H1 (cell line): ENCODE data around the gene NPHP3. TPM values are rescaled to one million over a fixed set of nuclear protein-coding genes. Genes with fewer than 3 reads are reported as not detected.

ENCODE experiments used
- CTCF ChIA-PET: fragments of 300-600 bp; sonication (Branson Sonifier 250); formaldehyde crosslinking; loops from one replicate; lab custom pipeline; 2021; ENCODE audit not compliant: partially characterized antibody; lab: Charles Lee
- POLR2A ChIA-PET: fragments of 300-600 bp; sonication (Branson Sonifier 250); formaldehyde crosslinking; loops from one replicate; lab custom pipeline; 2021; ENCODE audit warnings: inconsistent platforms; ENCODE audit not compliant: partially characterized antibody; lab: Charles Lee
- DNase-seq, 2 experiments: peaks; one replicate each; pipeline versions ENCODE4 v3.0.0 to v3.0.0-alpha.2; 2010 to 2022; ENCODE audit warnings: low spot score in 2 of 2, low read depth in 1 of 2, mixed read lengths in 1 of 2
- FAIRE-seq: peaks from 2 replicates; lab custom pipeline; 2011; peaks lifted over from hg19 to GRCh38; lab: Jason Lieb, UNC
- H2AFZ ChIP-seq: 2 replicates; pipeline ENCODE4 v1.8.1; 2012; ENCODE audit warnings: low read length, inconsistent platforms
- H2AK5ac ChIP-seq: 2 replicates; pipeline ENCODE4 v1.6.1; 2013; ENCODE audit warnings: low read depth, low read length
- H2BK120ac ChIP-seq: replicated peaks from 2 replicates; pipeline ENCODE3; 2013; ENCODE audit warnings: low read depth, low read length, inconsistent platforms
- H2BK12ac ChIP-seq: 2 replicates; pipeline ENCODE4 v1.6.1; 2013; ENCODE audit warnings: low read depth, low read length
- H2BK15ac ChIP-seq: 2 replicates; pipeline ENCODE4 v1.6.1; 2013; ENCODE audit warnings: low read length
- H2BK20ac ChIP-seq: 2 replicates; pipeline ENCODE4 v1.6.1; 2013; ENCODE audit warnings: low read length
- H2BK5ac ChIP-seq: 2 replicates; pipeline ENCODE4 v1.6.1; 2013; ENCODE audit warnings: low read depth, low read length
- H3K14ac ChIP-seq: 2 replicates; pipeline ENCODE4 v1.6.1; 2013; ENCODE audit warnings: inconsistent platforms; ENCODE audit not compliant: insufficient read length
- H3K18ac ChIP-seq: 2 replicates; pipeline ENCODE4 v1.6.1; 2013; ENCODE audit warnings: low read length; ENCODE audit errors: extremely low read depth
- H3K23ac ChIP-seq: 2 replicates; pipeline ENCODE4 v1.6.1; 2013; ENCODE audit warnings: inconsistent platforms; ENCODE audit not compliant: insufficient read length
- H3K23me2 ChIP-seq: 2 replicates; pipeline ENCODE4 v1.6.1; 2013; ENCODE audit warnings: low read depth, low read length
- H3K27ac ChIP-seq: 2 replicates; pipeline ENCODE4 v1.6.1; 2011; ENCODE audit warnings: low read depth, low read length, inconsistent platforms
- H3K27me3 ChIP-seq, 4 experiments: replicated peaks in 1 of 4; 1 replicate in 1 of 4; 2 replicates in 3 of 4; pipeline versions ENCODE4 v1.6.1 to v1.8.1; 2011 to 2013; ENCODE audit warnings: low read length in 3 of 4, mild to moderate bottlenecking in 3 of 4, inconsistent platforms in 2 of 4, mixed read lengths in 2 of 4, moderate library complexity in 1 of 4; ENCODE audit not compliant: control insufficient read depth in 3 of 4, insufficient read depth in 3 of 4; ENCODE audit errors: extremely low read depth in 1 of 4
- H3K36me3 ChIP-seq, 4 experiments: 2 replicates each; pipeline versions ENCODE4 v1.6.1 to v1.8.1; 2011 to 2013; ENCODE audit warnings: mild to moderate bottlenecking in 4 of 4, low read length in 3 of 4, moderate library complexity in 2 of 4, control low read depth in 1 of 4, inconsistent platforms in 1 of 4; ENCODE audit not compliant: insufficient read depth in 4 of 4, control insufficient read depth in 2 of 4
- H3K4ac ChIP-seq: replicated peaks from 2 replicates; pipeline ENCODE3; 2013; ENCODE audit warnings: low read length, low read depth, mixed read lengths, inconsistent platforms; ENCODE audit not compliant: insufficient read length
- H3K4me1 ChIP-seq, 4 experiments: replicated peaks in 1 of 4; 1 replicate in 1 of 4; 2 replicates in 3 of 4; pipeline versions ENCODE4 v1.6.1 to v1.8.1; 2011 to 2013; ENCODE audit warnings: low read length in 3 of 4, inconsistent platforms in 2 of 4, mixed read lengths in 1 of 4; ENCODE audit not compliant: insufficient read depth in 4 of 4, control insufficient read depth in 3 of 4
- H3K4me2 ChIP-seq, 2 experiments: 2 replicates each; pipeline versions ENCODE4 v1.6.1 to v1.8.1; 2011 to 2013; ENCODE audit warnings: low read depth in 2 of 2, low read length in 2 of 2, control low read depth in 1 of 2, inconsistent platforms in 1 of 2, mild to moderate bottlenecking in 1 of 2; ENCODE audit not compliant: insufficient read depth in 1 of 2
- H3K4me3 ChIP-seq, 4 experiments: fragments of 200-600, 300-600 bp in 1 of 4; sonication (generic), shearing (Covaris generic), sonication (Bioruptor Twin) in 1 of 4; 2 replicates each; pipeline versions ENCODE4 v1.5.1 to v1.8.1; 2011 to 2016; ENCODE audit warnings: low read length in 4 of 4, low read depth in 3 of 4, control low read depth in 2 of 4, inconsistent platforms in 2 of 4, mild to moderate bottlenecking in 2 of 4, mixed read lengths in 1 of 4, moderate library complexity in 1 of 4; ENCODE audit not compliant: insufficient read depth in 2 of 4; ENCODE audit errors: extremely low read depth in 1 of 4
- H3K56ac ChIP-seq: replicated peaks from 2 replicates; pipeline ENCODE3; 2013; ENCODE audit warnings: low read depth, mild to moderate bottlenecking, mixed read lengths, low read length, inconsistent platforms; ENCODE audit not compliant: insufficient read length
- H3K79me1 ChIP-seq: 2 replicates; pipeline ENCODE4 v1.6.1; 2013; ENCODE audit warnings: low read depth, low read length, control low read depth
- H3K79me2 ChIP-seq, 2 experiments: 2 replicates each; pipeline versions ENCODE4 v1.6.1 to v1.8.1; 2012 to 2013; ENCODE audit warnings: low read length in 2 of 2, mild to moderate bottlenecking in 2 of 2, inconsistent platforms in 1 of 2; ENCODE audit not compliant: insufficient read depth in 2 of 2, control insufficient read depth in 1 of 2
- H3K9ac ChIP-seq, 4 experiments: replicated peaks in 1 of 4; 1 replicate in 1 of 4; 2 replicates in 3 of 4; pipeline versions ENCODE4 v1.6.1 to v1.8.1; 2011 to 2013; ENCODE audit warnings: low read depth in 3 of 4, low read length in 3 of 4, control low read depth in 2 of 4, mild to moderate bottlenecking in 2 of 4, moderate library complexity in 2 of 4, inconsistent platforms in 1 of 4; ENCODE audit errors: extremely low read depth in 1 of 4
- H3K9me3 ChIP-seq, 2 experiments: 2 replicates each; pipeline versions ENCODE4 v1.6.1 to v1.8.1; 2012 to 2013; ENCODE audit warnings: mild to moderate bottlenecking in 2 of 2, moderate library complexity in 2 of 2, control low read depth in 1 of 2, inconsistent platforms in 1 of 2, low read depth in 1 of 2, low read length in 1 of 2, mixed read lengths in 1 of 2; ENCODE audit not compliant: insufficient read depth in 2 of 2
- H4K20me1 ChIP-seq, 2 experiments: replicated peaks in 1 of 2; 2 replicates each; pipeline versions ENCODE3 to v1.8.1; 2011 to 2013; ENCODE audit warnings: inconsistent platforms in 2 of 2, low read length in 2 of 2, mild to moderate bottlenecking in 1 of 2; ENCODE audit not compliant: insufficient read depth in 2 of 2, control insufficient read depth in 1 of 2
- H4K5ac ChIP-seq: 2 replicates; pipeline ENCODE4 v1.6.1; 2013; ENCODE audit warnings: low read length, low read depth, mixed read lengths, inconsistent platforms; ENCODE audit not compliant: insufficient read length
- H4K8ac ChIP-seq: 2 replicates; pipeline ENCODE4 v1.8.0; 2013; ENCODE audit warnings: mild to moderate bottlenecking, moderate library complexity, low read length, inconsistent platforms; ENCODE audit not compliant: insufficient read depth; ENCODE audit errors: extremely low read depth
- H4K91ac ChIP-seq: replicated peaks from 2 replicates; pipeline ENCODE3; 2013; ENCODE audit warnings: low read length, mixed read lengths, inconsistent platforms; ENCODE audit not compliant: insufficient read length
- ATF3 ChIP-seq: IDR thresholded peaks from 2 replicates; pipeline ENCODE4 v1.6.1; 2011; ENCODE audit warnings: low read depth, mild to moderate bottlenecking, low read length; ENCODE audit not compliant: insufficient read depth
- BRCA1 ChIP-seq: IDR thresholded peaks from 2 replicates; pipeline ENCODE4 v1.6.1; 2012; ENCODE audit warnings: low read depth, low read length, improper control_type of control experiment
- CHD2 ChIP-seq: IDR thresholded peaks from 2 replicates; pipeline ENCODE4 v1.6.1; 2012; ENCODE audit warnings: low read length, improper control_type of control experiment
- KDM4A ChIP-seq: IDR thresholded peaks from one replicate; pipeline ENCODE4 v1.7.1; 2012; ENCODE audit warnings: low read depth, mild to moderate bottlenecking, moderate library complexity, low read length, inconsistent platforms; ENCODE audit not compliant: severe bottlenecking
- KDM5A ChIP-seq: fragments of 200-600 bp; IDR thresholded peaks from 2 replicates; pipeline ENCODE4 v1.7.1; 2012; ENCODE audit warnings: mild to moderate bottlenecking, low read length, inconsistent platforms, mixed read lengths
- PHF8 ChIP-seq: fragments of 200-600 bp; sonication (generic); conservative IDR thresholded peaks from 2 replicates; pipeline ENCODE4 v1.7.1; 2012; ENCODE audit warnings: low read depth, mild to moderate bottlenecking, inconsistent platforms, low read length, moderate library complexity
- POLR2AphosphoS5 ChIP-seq: IDR thresholded peaks from 2 replicates; pipeline ENCODE4 v1.6.1; 2011; ENCODE audit warnings: low read depth, low read length
- RXRA ChIP-seq: IDR thresholded peaks from 2 replicates; pipeline ENCODE4 v1.6.1; 2011; ENCODE audit warnings: low read depth, mild to moderate bottlenecking, low read length, moderate library complexity; ENCODE audit not compliant: insufficient read depth
- SIRT6 ChIP-seq: IDR thresholded peaks from one replicate; pipeline ENCODE4 v1.7.1; 2012; ENCODE audit warnings: low read length, inconsistent platforms
- SIX5 ChIP-seq: IDR thresholded peaks from 2 replicates; pipeline ENCODE4 v1.6.1; 2011; ENCODE audit warnings: mild to moderate bottlenecking, low read depth, low read length
- SP1 ChIP-seq: IDR thresholded peaks from 2 replicates; pipeline ENCODE4 v1.6.1; 2011; ENCODE audit warnings: low read depth, low read length
- SP2 ChIP-seq: IDR thresholded peaks from 2 replicates; pipeline ENCODE4 v1.6.1; 2012; ENCODE audit warnings: mild to moderate bottlenecking, low read length, inconsistent platforms
- SUZ12 ChIP-seq: fragments of 200-600 bp; sonication (generic); IDR thresholded peaks from 2 replicates; pipeline ENCODE4 v1.6.1; 2012; ENCODE audit warnings: mild to moderate bottlenecking, inconsistent platforms, low read length, moderate library complexity, mixed read lengths
- WGBS, 2 experiments: shearing (Covaris generic) in 1 of 2; methylation state at CpG; one replicate each; pipeline versions ENCODE4 v1.1.6 to v1.1.7; 2013 to 2015; ENCODE audit warnings: low lambda C conversion rate in 2 of 2, mixed read lengths in 2 of 2, inconsistent platforms in 1 of 2, low coverage in 1 of 2, missing lambda C conversion rate in 1 of 2; ENCODE audit not compliant: insufficient replicate concordance in 2 of 2, insufficient coverage in 1 of 2, insufficient read length in 1 of 2; ENCODE audit errors: extremely low coverage in 1 of 2, missing lambda C conversion rate in 1 of 2; 5-methylcytosine and 5-hydroxymethylcytosine counted together
- polyA plus RNA-seq, 7 experiments: library from polyadenylated mRNA; depleted of rRNA in 3 of 7; stranded (reverse) in 5 of 7; unstranded in 2 of 7; fragments of >200 nt in 5 of 7; fragments of 200-250 nt in 2 of 7; gene quantifications; 1 replicate in 5 of 7; 2 replicates in 1 of 7; 4 replicates in 1 of 7; pipeline versions ENCODE4 v1.2.1 to v1.2.3, GENCODE V29; 2011 to 2013; ENCODE audit warnings: missing spikeins in 2 of 7, mixed read lengths in 2 of 7
- total RNA-seq: library from RNA; stranded (reverse); fragmentation: NEBNext Ultra II Directional; extraction: Animal tissue kit (Norgen Biotek cat#: 25700); gene quantifications from 2 replicates; pipeline ENCODE4 v1.2.1, GENCODE V29; 2021
- TF ChIP-seq, protein P1 (sequence below): IDR thresholded peaks from 2 replicates; pipeline ENCODE4 v1.6.1; 2012; ENCODE audit warnings: low read length, inconsistent platforms

Gene NPHP3
- total and polyA plus RNA-seq, 2 of the 8 experiments (the other 6 are each of a cell fraction or from before 2014, with no cell fraction given): 6.8 to 14.8 TPM

- H3K36me3 ChIP-seq: peaks cover 0 to 27% (median 2%) of the 10 kb centered on the region in 4 experiments; a peak in 6 of 8 replicates
- no peak for TF ChIP-seq KDM5A
- TF ChIP-seq SP1: no peak
- no peak for TF ChIP-seq SIRT6
- TF ChIP-seq SP2: no peak
- TF ChIP-seq POLR2AphosphoS5: no peak
- TF ChIP-seq CHD2: no peak
- TF ChIP-seq KDM4A: no peak
- TF ChIP-seq BRCA1: no peak
- TF ChIP-seq PHF8: no peak
- TF ChIP-seq SUZ12: no peak
- TF ChIP-seq, protein P1, sequence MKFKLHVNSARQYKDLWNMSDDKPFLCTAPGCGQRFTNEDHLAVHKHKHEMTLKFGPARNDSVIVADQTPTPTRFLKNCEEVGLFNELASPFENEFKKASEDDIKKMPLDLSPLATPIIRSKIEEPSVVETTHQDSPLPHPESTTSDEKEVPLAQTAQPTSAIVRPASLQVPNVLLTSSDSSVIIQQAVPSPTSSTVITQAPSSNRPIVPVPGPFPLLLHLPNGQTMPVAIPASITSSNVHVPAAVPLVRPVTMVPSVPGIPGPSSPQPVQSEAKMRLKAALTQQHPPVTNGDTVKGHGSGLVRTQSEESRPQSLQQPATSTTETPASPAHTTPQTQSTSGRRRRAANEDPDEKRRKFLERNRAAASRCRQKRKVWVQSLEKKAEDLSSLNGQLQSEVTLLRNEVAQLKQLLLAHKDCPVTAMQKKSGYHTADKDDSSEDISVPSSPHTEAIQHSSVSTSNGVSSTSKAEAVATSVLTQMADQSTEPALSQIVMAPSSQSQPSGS: no peak
- no peak for TF ChIP-seq RXRA
- TF ChIP-seq SIX5: no peak
- TF ChIP-seq ATF3: no peak
Observed at GRCh38 chr3:132709761-132710160, 12.4 kb downstream of the NPHP3 start.

More at GRCh38 chr3:132709761-132710160, 12.4 kb downstream of the NPHP3 start:
- no peak overlapping the region for H3K9ac ChIP-seq
- no peak overlapping the region for H2BK120ac ChIP-seq
- no peaks in the 10 kb centered on the region for H3K79me1 ChIP-seq
- FAIRE-seq (no peak), DNase-seq (no peak)
- WGBS, 2 experiments: 85% methylated on average over 5 of the region's 5 CpGs; no CpG with 5 or more reads in 1 of the 2 experiments
- no peak overlapping the region for H4K5ac ChIP-seq
- ChIA-PET POLR2A (no interaction called here), CTCF (interaction anchor here (1.2 kb wide), 1 partner anchor 28 kb away, joined by 3 read pairs; no protein-coding TSS in a partner anchor)
- no peak overlapping the region for H3K4me3 ChIP-seq
- no peak overlapping the region for H2AFZ ChIP-seq
- no peak overlapping the region for H3K27ac ChIP-seq
- H3K23me2 ChIP-seq: no peaks in the 10 kb centered on the region
- no peaks in the 10 kb centered on the region for H3K79me2 ChIP-seq
- no peak overlapping the region for H3K23ac ChIP-seq
- H3K4ac ChIP-seq: no peak overlapping the region
- no peak overlapping the region for H3K14ac ChIP-seq
- no peaks in the 10 kb centered on the region for H3K9me3 ChIP-seq
- no peak overlapping the region for H4K8ac ChIP-seq
- H2AK5ac ChIP-seq: no peak overlapping the region
- H4K91ac ChIP-seq: no peak overlapping the region
- H3K4me1 ChIP-seq: no peaks in the 10 kb centered on the region
- H3K4me2 ChIP-seq: no peak overlapping the region
- no peak overlapping the region for H2BK15ac ChIP-seq
- no peak overlapping the region for H2BK20ac ChIP-seq
- no peaks in the 10 kb centered on the region for H4K20me1 ChIP-seq
- no peak overlapping the region for H2BK12ac ChIP-seq
- no peaks in the 10 kb centered on the region for H3K27me3 ChIP-seq
- H3K56ac ChIP-seq: no peak overlapping the region
- H2BK5ac ChIP-seq: no peak overlapping the region
- H3K18ac ChIP-seq: no peak overlapping the region
